ENCODE results near the gene AMOTL2.

The AMOTL2 gene

DNA sequence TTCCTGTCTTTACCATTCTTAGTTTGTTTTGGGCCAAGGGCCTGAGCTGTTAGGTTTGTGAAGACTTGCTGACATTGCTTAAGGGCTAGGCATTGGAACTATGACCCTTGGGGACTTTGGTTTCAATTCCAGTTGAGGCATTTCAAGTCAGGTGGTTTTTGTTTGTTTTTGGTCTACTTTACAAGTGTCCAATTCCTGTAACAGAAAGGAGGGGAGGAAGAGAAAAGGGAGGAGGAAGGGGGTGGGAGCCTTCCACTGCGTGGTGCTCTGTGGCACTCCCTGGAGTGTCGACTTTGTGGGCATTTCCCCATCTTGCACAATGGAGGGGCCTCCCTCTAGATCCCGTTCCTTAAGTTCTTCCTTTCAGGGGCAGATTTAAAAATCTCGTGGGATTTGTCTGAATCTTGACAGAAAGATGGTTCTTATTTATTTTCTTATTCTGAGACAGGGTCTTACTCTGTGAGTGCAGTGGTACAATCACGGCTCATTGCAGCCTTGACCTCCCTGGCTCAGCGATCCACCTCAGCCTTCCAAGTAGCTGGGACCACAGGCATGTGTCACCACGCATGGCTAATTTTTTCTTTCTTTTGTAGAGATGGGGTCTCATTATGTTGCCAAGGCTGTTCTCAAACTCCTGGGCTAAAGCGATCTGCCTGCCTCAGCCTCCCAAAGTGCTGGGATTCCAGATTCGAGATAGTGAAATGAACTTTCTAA is 64.1 kb downstream of the AMOTL2 start:
- Histone ChIP-seq H3K9me3 (ENCODE audit: insufficient read depth, low read length) (no peaks in the 10 kb centered on the region), H3K4me3 (ENCODE audit: insufficient read depth, low read length, poor library complexity, severe bottlenecking) (no peak overlapping the region), H4K20me1 (ENCODE audit: low read depth, low read length) (no peaks in the 10 kb centered on the region), H3K4me2 (ENCODE audit: low read depth, low read length, poor library complexity, severe bottlenecking) (no peak overlapping the region), H3K79me2 (ENCODE audit: insufficient read depth, low read length) (no peaks in the 10 kb centered on the region), H3K9me2 (replicated peaks; ENCODE audit: insufficient read depth, low read length) (no peaks in the 10 kb centered on the region), H2AFZ (ENCODE audit: low read depth, low read length, severe bottlenecking) (no peak overlapping the region), H3K36me3 (ENCODE audit: low read length) (no peaks in the 10 kb centered on the region), H3K9ac (ENCODE audit: low read length) (no peak overlapping the region), H3K27me3 (ENCODE audit: low read length) (no peaks in the 10 kb centered on the region), H3K27ac (ENCODE audit: low read depth, low read length) (no peak overlapping the region), H3F3A (ENCODE audit: insufficient read depth) (no peaks in the 10 kb centered on the region)
- TF ChIP-seq, protein P1, sequence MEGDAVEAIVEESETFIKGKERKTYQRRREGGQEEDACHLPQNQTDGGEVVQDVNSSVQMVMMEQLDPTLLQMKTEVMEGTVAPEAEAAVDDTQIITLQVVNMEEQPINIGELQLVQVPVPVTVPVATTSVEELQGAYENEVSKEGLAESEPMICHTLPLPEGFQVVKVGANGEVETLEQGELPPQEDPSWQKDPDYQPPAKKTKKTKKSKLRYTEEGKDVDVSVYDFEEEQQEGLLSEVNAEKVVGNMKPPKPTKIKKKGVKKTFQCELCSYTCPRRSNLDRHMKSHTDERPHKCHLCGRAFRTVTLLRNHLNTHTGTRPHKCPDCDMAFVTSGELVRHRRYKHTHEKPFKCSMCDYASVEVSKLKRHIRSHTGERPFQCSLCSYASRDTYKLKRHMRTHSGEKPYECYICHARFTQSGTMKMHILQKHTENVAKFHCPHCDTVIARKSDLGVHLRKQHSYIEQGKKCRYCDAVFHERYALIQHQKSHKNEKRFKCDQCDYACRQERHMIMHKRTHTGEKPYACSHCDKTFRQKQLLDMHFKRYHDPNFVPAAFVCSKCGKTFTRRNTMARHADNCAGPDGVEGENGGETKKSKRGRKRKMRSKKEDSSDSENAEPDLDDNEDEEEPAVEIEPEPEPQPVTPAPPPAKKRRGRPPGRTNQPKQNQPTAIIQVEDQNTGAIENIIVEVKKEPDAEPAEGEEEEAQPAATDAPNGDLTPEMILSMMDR (IDR thresholded peaks at IDR 0.05; ENCODE audit: insufficient read depth, low read length, poor library complexity, severe bottlenecking) = no peak
- no peak for TF ChIP-seq EZH2phosphoT487 (conservative IDR thresholded peaks at IDR 0.05; ENCODE audit: low read length)

DNA sequence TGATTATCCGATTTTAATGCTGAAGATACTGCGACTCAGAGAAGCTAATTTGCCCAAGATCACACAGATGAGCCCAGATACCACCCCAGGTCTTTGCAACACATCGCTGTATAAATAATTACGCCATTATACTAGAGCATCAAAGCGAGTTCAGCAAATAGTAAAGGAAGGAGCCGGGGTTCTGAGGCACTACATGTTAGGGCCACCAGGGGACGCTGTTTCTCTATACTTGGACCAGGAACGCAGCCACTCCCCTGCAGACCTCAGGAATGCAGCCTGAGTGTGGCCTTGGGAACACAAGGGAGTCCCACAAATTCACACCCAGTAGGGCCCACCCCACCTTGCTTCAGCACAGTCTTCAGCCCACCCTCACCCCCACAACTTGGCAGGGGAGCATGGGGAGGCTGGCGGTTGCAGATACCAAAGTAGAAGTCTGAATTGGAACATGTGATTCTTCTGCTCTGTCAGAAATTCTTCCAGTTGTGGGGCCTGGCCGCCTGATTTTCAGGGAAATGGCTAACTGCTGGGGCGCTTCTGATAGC is 65.8 kb downstream of the AMOTL2 start:
- no peaks in the 10 kb centered on the region for H3K79me2 ChIP-seq (ENCODE audit: insufficient read depth, low read length)
- H3K27ac ChIP-seq (ENCODE audit: low read depth, low read length) = no peak overlapping the region
- no peaks in the 10 kb centered on the region for H3K36me3 ChIP-seq (ENCODE audit: low read length)
- no peak overlapping the region for H3K4me2 ChIP-seq (ENCODE audit: low read depth, low read length, poor library complexity, severe bottlenecking)
- no peaks in the 10 kb centered on the region for H3F3A ChIP-seq (ENCODE audit: insufficient read depth)
- H3K4me3 ChIP-seq (ENCODE audit: insufficient read depth, low read length, poor library complexity, severe bottlenecking) = no peak overlapping the region
- no peak overlapping the region for H3K9ac ChIP-seq (ENCODE audit: low read length)
- H3K9me3 ChIP-seq (ENCODE audit: insufficient read depth, low read length) = no peaks in the 10 kb centered on the region
- no peak overlapping the region for H2AFZ ChIP-seq (ENCODE audit: low read depth, low read length, severe bottlenecking)
- no peaks in the 10 kb centered on the region for H3K9me2 ChIP-seq (replicated peaks; ENCODE audit: insufficient read depth, low read length)
- no peaks in the 10 kb centered on the region for H3K27me3 ChIP-seq (ENCODE audit: low read length)
- TF ChIP-seq, protein P1 (IDR thresholded peaks at IDR 0.05; ENCODE audit: insufficient read depth, low read length, poor library complexity, severe bottlenecking) = peak; percentile 88
- TF ChIP-seq EZH2phosphoT487 (conservative IDR thresholded peaks at IDR 0.05; ENCODE audit: low read length) = no peak
- H4K20me1 ChIP-seq (ENCODE audit: low read depth, low read length) = no peaks in the 10 kb centered on the region

DNA sequence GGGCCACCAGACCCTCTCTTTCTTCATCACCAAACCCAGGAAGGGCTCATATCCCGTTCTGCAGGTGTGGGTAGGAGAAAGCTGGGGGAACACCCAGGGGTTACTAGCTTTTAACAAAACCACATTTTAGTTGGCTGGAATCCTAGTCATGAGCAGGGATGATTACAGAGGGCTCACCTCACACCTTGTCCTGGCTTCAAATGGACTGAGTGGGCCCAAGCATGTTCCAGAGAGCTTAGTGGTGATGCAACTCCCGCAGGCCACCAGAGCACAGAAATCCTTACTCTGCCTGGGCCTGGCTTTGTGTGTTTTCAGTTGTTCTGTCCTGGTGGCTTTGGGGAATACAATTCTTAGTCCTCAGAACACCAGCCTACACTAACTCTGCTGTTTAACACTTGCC is 66.8 kb downstream of the AMOTL2 start:
- Histone ChIP-seq H3K9me3 (ENCODE audit: insufficient read depth, low read length) (no peaks in the 10 kb centered on the region), H3K4me3 (ENCODE audit: insufficient read depth, low read length, poor library complexity, severe bottlenecking) (no peak overlapping the region), H3K27me3 (ENCODE audit: low read length) (no peaks in the 10 kb centered on the region), H2AFZ (ENCODE audit: low read depth, low read length, severe bottlenecking) (no peak overlapping the region), H3K36me3 (ENCODE audit: low read length) (no peaks in the 10 kb centered on the region), H4K20me1 (ENCODE audit: low read depth, low read length) (no peaks in the 10 kb centered on the region), H3K27ac (ENCODE audit: low read depth, low read length) (no peak overlapping the region), H3K9ac (ENCODE audit: low read length) (no peak overlapping the region), H3K9me2 (replicated peaks; ENCODE audit: insufficient read depth, low read length) (no peaks in the 10 kb centered on the region), H3K4me2 (ENCODE audit: low read depth, low read length, poor library complexity, severe bottlenecking) (no peak overlapping the region), H3F3A (ENCODE audit: insufficient read depth) (no peaks in the 10 kb centered on the region), H3K79me2 (ENCODE audit: insufficient read depth, low read length) (no peaks in the 10 kb centered on the region)
- TF ChIP-seq, protein P1 (IDR thresholded peaks at IDR 0.05; ENCODE audit: insufficient read depth, low read length, poor library complexity, severe bottlenecking) = no peak
- TF ChIP-seq EZH2phosphoT487 (conservative IDR thresholded peaks at IDR 0.05; ENCODE audit: low read length) = no peak

Measured in SU-DHL-6 (cell line).